ENCODE data around the gene LENEP.

DNA sequence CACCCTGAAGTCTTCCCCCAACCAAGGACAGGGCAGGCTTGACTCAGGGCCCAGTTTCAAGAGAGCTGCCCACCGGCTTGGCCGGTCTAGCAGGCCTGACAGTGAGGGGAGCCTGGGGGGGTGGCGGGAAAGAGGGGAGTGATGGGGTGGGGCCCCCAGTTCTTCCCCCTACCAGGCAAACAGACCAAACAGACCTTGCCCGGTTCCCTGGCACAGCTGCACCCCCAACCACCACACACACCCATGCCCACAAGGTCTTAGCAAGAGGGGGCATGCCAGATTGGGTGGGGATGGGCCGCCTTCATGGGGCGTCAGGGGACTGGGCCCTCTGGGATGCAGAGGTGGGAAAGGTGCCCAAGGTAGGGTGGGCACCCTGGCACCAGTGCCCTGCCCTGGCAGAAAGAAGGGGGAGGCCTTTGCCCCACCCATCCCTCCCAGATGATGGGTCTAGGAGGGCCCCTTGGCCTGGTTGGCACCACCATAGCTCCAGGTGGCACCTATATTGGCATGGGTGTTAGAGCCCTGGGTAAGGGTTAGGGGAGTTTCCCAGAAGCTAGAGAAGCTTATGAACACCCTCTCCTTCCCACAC is 18.1 kb downstream of the LENEP start:
- TF ChIP-seq, protein P1, sequence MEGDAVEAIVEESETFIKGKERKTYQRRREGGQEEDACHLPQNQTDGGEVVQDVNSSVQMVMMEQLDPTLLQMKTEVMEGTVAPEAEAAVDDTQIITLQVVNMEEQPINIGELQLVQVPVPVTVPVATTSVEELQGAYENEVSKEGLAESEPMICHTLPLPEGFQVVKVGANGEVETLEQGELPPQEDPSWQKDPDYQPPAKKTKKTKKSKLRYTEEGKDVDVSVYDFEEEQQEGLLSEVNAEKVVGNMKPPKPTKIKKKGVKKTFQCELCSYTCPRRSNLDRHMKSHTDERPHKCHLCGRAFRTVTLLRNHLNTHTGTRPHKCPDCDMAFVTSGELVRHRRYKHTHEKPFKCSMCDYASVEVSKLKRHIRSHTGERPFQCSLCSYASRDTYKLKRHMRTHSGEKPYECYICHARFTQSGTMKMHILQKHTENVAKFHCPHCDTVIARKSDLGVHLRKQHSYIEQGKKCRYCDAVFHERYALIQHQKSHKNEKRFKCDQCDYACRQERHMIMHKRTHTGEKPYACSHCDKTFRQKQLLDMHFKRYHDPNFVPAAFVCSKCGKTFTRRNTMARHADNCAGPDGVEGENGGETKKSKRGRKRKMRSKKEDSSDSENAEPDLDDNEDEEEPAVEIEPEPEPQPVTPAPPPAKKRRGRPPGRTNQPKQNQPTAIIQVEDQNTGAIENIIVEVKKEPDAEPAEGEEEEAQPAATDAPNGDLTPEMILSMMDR (IDR thresholded peaks at IDR 0.05) = no peak
- no peak for TF ChIP-seq POLR2A (IDR thresholded peaks at IDR 0.05)
